CD4-positive, alpha-beta memory T cell (primary cell): ENCODE results near the gene ENG. TPM values are rescaled to one million over a fixed set of nuclear protein-coding genes. Genes with fewer than 3 reads are reported as not detected.
"Not testable (repeated sequence)": the region's sequence is repeated elsewhere in the genome, so short reads cannot be mapped to it uniquely, and the experiment has no call there.

ENCODE experiments used
- CTCF ChIA-PET: fragments of 350-600 bp; sonication (Branson Sonifier 250); formaldehyde crosslinking; loops from one replicate; lab custom pipeline; 2021; ENCODE audit warnings: inconsistent platforms; ENCODE audit not compliant: partially characterized antibody; lab: Charles Lee
- POLR2A ChIA-PET: fragments of 350-600 bp; sonication (Branson Sonifier 250); formaldehyde crosslinking; loops from one replicate; lab custom pipeline; 2021; ENCODE audit not compliant: partially characterized antibody; lab: Charles Lee
- DNase-seq, 5 donors: peaks; one replicate each; pipeline versions ENCODE4 v3.0.0 to v3.0.0-alpha.2; 2020 to 2022; ENCODE audit warnings: mixed read lengths in 1 of 5
- H3K27ac ChIP-seq: one replicate; pipeline ENCODE4 v1.7.0; 2013; ENCODE audit warnings: low read depth, low read length
- H3K27me3 ChIP-seq: 2 replicates; pipeline ENCODE4 v1.7.0; 2013; ENCODE audit warnings: mild to moderate bottlenecking, low read length, moderate library complexity; ENCODE audit not compliant: insufficient read depth
- H3K36me3 ChIP-seq: 2 replicates; pipeline ENCODE4 v1.7.0; 2013; ENCODE audit warnings: mild to moderate bottlenecking, low read length, moderate library complexity; ENCODE audit not compliant: insufficient read depth
- H3K4me1 ChIP-seq: 2 replicates; pipeline ENCODE4 v1.7.0; 2013; ENCODE audit warnings: mild to moderate bottlenecking, low read length, moderate library complexity; ENCODE audit not compliant: insufficient read depth
- H3K4me3 ChIP-seq, 2 donors: one replicate each; pipeline ENCODE4 v1.7.0; 2013; ENCODE audit warnings: low read length in 2 of 2, mild to moderate bottlenecking in 1 of 2
- H3K9me3 ChIP-seq, 2 donors: one replicate each; pipeline ENCODE4 v1.7.0; 2013; ENCODE audit warnings: low read length in 2 of 2, control low read depth in 1 of 2; ENCODE audit not compliant: control insufficient read depth in 1 of 2
- H3K27ac Mint-ChIP-seq, 7 donors: one replicate each; pipeline ENCODE4 v1.8.0; 2020 to 2021; ENCODE audit warnings: mixed read lengths in 7 of 7, mild to moderate bottlenecking in 6 of 7, inconsistent platforms in 3 of 7, moderate library complexity in 3 of 7
- H3K27me3 Mint-ChIP-seq, 2 donors: one replicate each; pipeline ENCODE4 v1.8.0; 2020 to 2021; ENCODE audit warnings: mixed read lengths in 2 of 2
- H3K36me3 Mint-ChIP-seq, 2 donors: one replicate each; pipeline ENCODE4 v1.8.0; 2020 to 2021; ENCODE audit warnings: mixed read lengths in 2 of 2, inconsistent platforms in 1 of 2, mild to moderate bottlenecking in 1 of 2
- H3K4me1 Mint-ChIP-seq, 4 donors: one replicate each; pipeline ENCODE4 v1.8.0; 2020 to 2021; ENCODE audit warnings: mixed read lengths in 4 of 4, mild to moderate bottlenecking in 1 of 4
- H3K4me3 Mint-ChIP-seq, 8 donors: one replicate each; pipeline ENCODE4 v1.8.0; 2020 to 2021; ENCODE audit warnings: mixed read lengths in 8 of 8, mild to moderate bottlenecking in 7 of 8, moderate library complexity in 6 of 8, inconsistent platforms in 3 of 8
- H3K9me3 Mint-ChIP-seq, 8 donors: one replicate each; pipeline ENCODE4 v1.8.0; 2020 to 2021; ENCODE audit warnings: mixed read lengths in 8 of 8, mild to moderate bottlenecking in 5 of 8, inconsistent platforms in 3 of 8, moderate library complexity in 1 of 8
- intact Hi-C: fragments of 100-400 bp; cut with micrococcal nuclease; formaldehyde crosslinking; loops from one replicate; pipeline ENCODE4 v1.15.1; 2023
- polyA plus RNA-seq, 2 donors: library from polyadenylated mRNA; unstranded; fragments of 300-500 nt; fragmentation: Illumina TruSeq; gene quantifications; one replicate each; pipeline ENCODE4 v1.2.3, GENCODE V29; 2021
- total RNA-seq, 2 experiments: library from RNA; stranded (reverse); gene quantifications; one replicate each; pipeline ENCODE4 v1.2.3, GENCODE V29; 2021

Gene ENG
- total and polyA plus RNA-seq, 4 experiments from 2014 or later, result 2.0 to 13.8 (median 8.9) TPM

DNA sequence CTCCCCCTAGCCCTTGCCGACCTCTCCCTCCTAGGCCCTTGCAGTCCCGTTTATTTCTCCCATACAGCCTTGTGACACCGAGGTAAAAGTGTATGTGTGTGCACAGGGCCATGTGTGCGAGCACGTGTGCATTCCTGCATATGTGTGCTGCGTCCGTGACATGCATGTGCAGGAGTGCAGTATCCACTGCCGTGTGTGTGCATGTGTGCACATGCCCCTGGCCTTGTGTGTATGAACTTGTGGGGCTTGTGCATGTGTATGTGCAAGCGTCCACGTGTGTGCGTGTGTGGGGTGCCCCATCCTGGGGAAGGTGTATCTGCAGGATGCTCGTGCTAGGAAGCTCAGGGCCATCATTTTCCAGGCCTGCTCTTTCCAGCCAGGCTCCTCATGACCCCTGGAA lies 16.4 kb upstream of the ENG start:
- POLR2A ChIA-PET, result interaction anchor here (1.7 to 2.0 kb wide), 4 partner anchors 18 to 136 kb away, joined by 4 to 20 read pairs (median 7); partner anchors contain the start of gene TOR2A
- H3K27ac Mint-ChIP-seq, result peak overlapping the region in 2 of 7 donors; percentile 42 to 77
- peaks cover 5% of the 10 kb centered on the region for H3K36me3 ChIP-seq
- no peak overlapping the region for H3K4me3 Mint-ChIP-seq
- no peaks in the 10 kb centered on the region for H3K9me3 ChIP-seq
- CTCF ChIA-PET, result interaction anchor here (1.2 to 5.7 kb wide), 23 partner anchors 11 to 366 kb away, joined by 3 to 47 read pairs (median 11); partner anchors contain the start of genes ENG, SH2D3C, ST6GALNAC4 and ST6GALNAC6
- H3K27ac ChIP-seq, result no peak overlapping the region
- intact Hi-C loops, result loop anchor here (1.0 to 5.0 kb wide), 4 partner anchors 46 to 280 kb away; partner anchors contain the start of genes CDK9, ST6GALNAC4 and TOR2A
- H3K4me1 ChIP-seq, result peaks cover 7% of the 10 kb centered on the region
- H3K36me3 Mint-ChIP-seq, result peaks cover 0 to 6% of the 10 kb centered on the region in 2 donors
- no peaks in the 10 kb centered on the region for H3K27me3 ChIP-seq
- DNase-seq, result no peak
- no peaks in the 10 kb centered on the region for H3K9me3 Mint-ChIP-seq
- no peak overlapping the region for H3K4me3 ChIP-seq
- no peaks in the 10 kb centered on the region for H3K27me3 Mint-ChIP-seq
- H3K4me1 Mint-ChIP-seq, result peaks cover 1 to 6% (median 2%) of the 10 kb centered on the region in 4 donors

- not testable (repeated sequence) for H3K27me3 ChIP-seq, H3K27ac Mint-ChIP-seq, H3K27me3 Mint-ChIP-seq, H3K36me3 Mint-ChIP-seq, H3K4me3 Mint-ChIP-seq, H3K36me3 ChIP-seq, H3K9me3 Mint-ChIP-seq, H3K9me3 ChIP-seq, H3K4me3 ChIP-seq, DNase-seq, H3K27ac ChIP-seq
- CTCF ChIA-PET, result interaction anchor here (0.7 to 5.7 kb wide), 49 partner anchors 8 to 380 kb away, joined by 3 to 47 read pairs (median 6); partner anchors contain the start of genes CDK9, ENG, SH2D3C and ST6GALNAC4
- POLR2A ChIA-PET, result interaction anchor here (0.6 to 2.0 kb wide), 17 partner anchors 9 to 154 kb away, joined by 3 to 27 read pairs (median 3); partner anchors contain the start of genes CDK9, PTRH1, TOR2A and TTC16
- intact Hi-C loops, result loop anchor here (1.0 to 5.0 kb wide), 4 partner anchors 47 to 279 kb away; partner anchors contain the start of genes CDK9, ST6GALNAC4 and TOR2A
- H3K4me1 ChIP-seq, result peaks cover 14% of the 10 kb centered on the region
- peaks cover 9 to 14% (median 10%) of the 10 kb centered on the region in 4 donors for H3K4me1 Mint-ChIP-seq
These were observed 15.7 kb upstream of the ENG start for GRCh38 chr9:127870153-127870491.

DNA sequence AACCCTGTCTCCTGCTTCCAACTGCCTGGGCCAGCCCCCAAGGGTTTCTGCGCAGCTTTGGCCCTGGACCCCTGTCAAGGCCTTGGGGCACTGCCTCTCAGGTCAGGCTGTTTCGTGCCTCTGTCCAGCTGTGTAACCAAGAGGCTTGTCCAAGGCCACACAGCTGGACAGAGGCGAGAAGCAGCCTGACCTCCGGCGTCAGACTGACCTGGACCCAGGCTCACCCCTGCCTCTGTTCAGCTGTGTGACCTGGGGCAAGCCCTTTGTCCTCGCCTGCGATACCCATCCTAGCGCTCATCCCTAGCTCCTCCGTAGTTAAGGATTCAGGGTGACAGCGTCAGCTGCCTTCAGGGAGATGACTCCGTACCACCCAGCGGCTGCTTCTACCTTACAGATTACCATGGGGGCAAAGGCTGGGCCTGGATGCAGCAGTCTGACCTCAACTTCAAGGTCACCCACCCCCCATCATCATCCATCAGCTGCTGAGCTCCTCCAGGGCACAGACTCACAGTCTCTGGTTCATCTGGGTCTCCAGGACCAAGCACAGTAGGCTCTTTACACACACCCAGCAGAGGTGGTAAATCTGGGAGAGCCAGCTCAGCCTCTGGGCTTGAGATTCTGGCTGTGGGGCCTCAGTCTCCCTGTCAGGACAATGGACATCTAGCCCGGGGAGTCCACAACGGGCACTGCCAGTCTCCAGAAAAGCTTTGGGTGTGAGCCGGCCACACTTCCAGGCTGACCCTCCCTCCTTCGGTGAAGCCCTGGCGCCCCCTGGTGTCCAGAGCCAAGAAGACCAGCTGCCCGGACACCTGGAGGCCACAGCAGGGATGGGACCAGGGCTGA lies 15.1 kb upstream of the ENG start:
- ChIA-PET CTCF (interaction anchor here (0.6 to 5.7 kb wide), 54 partner anchors 8 to 381 kb away, joined by 3 to 47 read pairs (median 6); partner anchors contain the start of genes CDK9, CFAP157, ENG and SH2D3C), POLR2A (interaction anchor here (0.6 to 2.0 kb wide), 19 partner anchors 8 to 154 kb away, joined by 3 to 27 read pairs (median 3); partner anchors contain the start of genes CDK9, PTRH1, SH2D3C and TOR2A)
- no peak overlapping the region for H3K4me3 Mint-ChIP-seq
- no peaks in the 10 kb centered on the region for H3K9me3 Mint-ChIP-seq
- peak overlapping the region in 2 of 7 donors; percentile 31 to 53 for H3K27ac Mint-ChIP-seq
- Histone ChIP-seq H3K4me1 (peaks cover 20% of the 10 kb centered on the region), H3K27ac (no peak overlapping the region), H3K4me3 (no peak overlapping the region), H3K36me3 (peaks cover 5% of the 10 kb centered on the region), H3K27me3 (no peaks in the 10 kb centered on the region), H3K9me3 (no peaks in the 10 kb centered on the region)
- no peaks in the 10 kb centered on the region for H3K27me3 Mint-ChIP-seq
- intact Hi-C loops, result loop anchor here (1.0 to 5.0 kb wide), 5 partner anchors 48 to 279 kb away; partner anchors contain the start of genes CDK9, FPGS, ST6GALNAC4 and TOR2A
- H3K4me1 Mint-ChIP-seq, result peaks cover 13 to 20% (median 15%) of the 10 kb centered on the region in 4 donors
- peaks cover 1 to 9% of the 10 kb centered on the region in 2 donors for H3K36me3 Mint-ChIP-seq
- DNase-seq, result peak; percentile 61 to 76 (median 63)

DNA sequence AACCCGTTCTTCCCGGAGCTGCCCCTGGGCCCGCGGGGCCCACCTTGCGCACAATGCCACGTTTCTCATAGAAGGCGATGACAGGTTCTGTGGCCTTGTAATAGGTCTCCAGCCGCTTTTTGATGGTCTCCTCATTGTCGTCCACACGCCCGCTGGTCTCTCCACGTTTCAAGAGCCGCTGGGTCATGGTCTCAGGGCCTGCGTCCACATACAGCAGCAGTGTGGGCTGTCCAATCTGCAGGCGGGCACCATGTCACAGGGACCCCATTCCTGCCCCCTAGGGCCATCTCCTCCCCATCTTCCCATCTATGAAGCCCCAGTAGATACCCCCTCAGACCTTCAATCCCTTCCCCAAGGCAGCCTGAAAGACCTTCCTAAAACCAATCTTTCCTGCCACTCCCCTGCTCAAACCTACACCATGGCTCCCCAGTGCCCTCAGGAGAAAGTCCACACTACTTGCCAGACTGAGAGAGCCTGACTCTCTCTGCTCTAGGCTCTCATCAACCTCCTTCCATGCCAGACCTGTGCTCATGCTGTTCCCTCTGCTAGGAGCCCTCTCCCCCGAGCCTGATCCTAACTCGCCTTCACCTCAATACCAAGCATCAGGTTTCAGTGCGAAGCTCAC lies 13.9 kb upstream of the ENG start:
- Mint-ChIP-seq H3K4me3 (no peak overlapping the region), H3K9me3 (no peaks in the 10 kb centered on the region), H3K4me1 (peaks cover 13 to 20% (median 15%) of the 10 kb centered on the region in 4 donors), H3K27me3 (no peaks in the 10 kb centered on the region), H3K27ac (peak overlapping the region in 2 of 7 donors; percentile 3 to 37), H3K36me3 (peaks cover 1 to 9% of the 10 kb centered on the region in 2 donors)
- intact Hi-C loops, result loop anchor here (5.0 kb wide), 1 partner anchor 66 kb away; the partner anchor contains the start of gene FPGS
- DNase-seq, result no peak
- no peak overlapping the region for H3K27ac ChIP-seq
- no peaks in the 10 kb centered on the region for H3K9me3 ChIP-seq
- H3K4me1 ChIP-seq, result peaks cover 20% of the 10 kb centered on the region
- ChIA-PET POLR2A (interaction anchor here (1.4 to 1.8 kb wide), 2 partner anchors 38 to 128 kb away, joined by 3 to 6 read pairs; no protein-coding TSS in a partner anchor), CTCF (interaction anchor here (1.1 to 5.7 kb wide), 20 partner anchors 9 to 281 kb away, joined by 3 to 47 read pairs (median 12); partner anchors contain the start of genes CDK9, ENG, ST6GALNAC6 and STXBP1)
- no peaks in the 10 kb centered on the region for H3K27me3 ChIP-seq
- peaks cover 5% of the 10 kb centered on the region for H3K36me3 ChIP-seq
- H3K4me3 ChIP-seq, result no peak overlapping the region

DNA sequence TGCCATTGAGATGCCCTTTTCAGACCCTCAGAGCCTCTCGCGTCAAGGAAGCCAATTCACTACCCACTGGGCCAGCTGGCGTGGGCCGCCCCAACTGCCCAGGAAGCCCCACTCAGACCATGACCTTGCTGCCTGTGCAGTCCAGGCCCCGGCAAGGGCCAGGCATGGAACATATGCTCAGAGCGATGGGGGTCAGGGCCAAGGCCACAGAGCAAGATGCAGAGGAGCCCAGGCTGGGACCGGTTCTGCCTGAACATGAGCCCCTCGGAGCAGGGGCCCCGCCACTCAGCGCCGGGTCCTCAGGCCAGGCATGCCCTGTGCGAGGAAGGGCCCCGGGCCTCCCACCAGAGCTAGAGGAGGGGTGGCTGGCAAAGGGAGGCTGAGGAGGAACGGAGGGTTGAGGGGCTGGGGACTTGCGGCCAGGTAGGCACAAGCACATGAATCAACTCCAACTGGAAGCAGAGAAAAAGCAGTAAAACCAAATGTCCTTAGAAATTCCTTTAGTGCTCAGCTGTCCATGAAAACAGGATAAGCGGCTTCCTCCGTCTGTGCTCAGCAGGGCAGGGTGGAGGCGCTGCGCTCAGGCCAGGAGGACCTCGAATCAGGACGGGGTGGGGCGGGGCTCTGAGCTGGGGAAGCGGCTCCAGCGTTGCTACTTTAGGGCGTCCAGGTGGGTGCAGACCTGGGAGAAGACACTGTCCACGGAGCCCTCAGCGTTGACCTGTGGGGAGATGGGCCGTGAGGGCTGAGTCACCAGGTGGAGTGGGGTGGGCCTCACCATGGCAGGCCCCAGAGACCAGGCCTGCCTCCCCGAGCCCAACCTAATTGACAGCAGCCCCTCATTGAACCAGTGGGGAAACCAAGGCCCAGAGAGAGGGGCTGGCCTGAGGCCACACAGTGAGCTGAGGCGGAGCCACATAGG lies 13.2 kb upstream of the ENG start:
- no peaks in the 10 kb centered on the region for H3K9me3 Mint-ChIP-seq
- no peak overlapping the region for H3K4me3 Mint-ChIP-seq
- Histone ChIP-seq H3K27me3 (no peaks in the 10 kb centered on the region), H3K9me3 (no peaks in the 10 kb centered on the region), H3K27ac (no peak overlapping the region), H3K4me1 (peaks cover 26% of the 10 kb centered on the region), H3K4me3 (no peak overlapping the region), H3K36me3 (peaks cover 5% of the 10 kb centered on the region)
- intact Hi-C loops, result loop anchor here (5.0 kb wide), 1 partner anchor 65 kb away; the partner anchor contains the start of gene FPGS
- CTCF ChIA-PET, result interaction anchor here (1.0 to 5.7 kb wide), 7 partner anchors 54 to 280 kb away, joined by 3 to 47 read pairs (median 5); partner anchors contain the start of gene TOR2A
- peaks cover 1 to 9% of the 10 kb centered on the region in 2 donors for H3K36me3 Mint-ChIP-seq
- POLR2A ChIA-PET, result no interaction called here
- no peak for DNase-seq
- no peaks in the 10 kb centered on the region for H3K27me3 Mint-ChIP-seq
- H3K27ac Mint-ChIP-seq, result peak overlapping the region in 1 of 7 donors; percentile 71
- peaks cover 19 to 27% (median 21%) of the 10 kb centered on the region in 4 donors for H3K4me1 Mint-ChIP-seq

DNA sequence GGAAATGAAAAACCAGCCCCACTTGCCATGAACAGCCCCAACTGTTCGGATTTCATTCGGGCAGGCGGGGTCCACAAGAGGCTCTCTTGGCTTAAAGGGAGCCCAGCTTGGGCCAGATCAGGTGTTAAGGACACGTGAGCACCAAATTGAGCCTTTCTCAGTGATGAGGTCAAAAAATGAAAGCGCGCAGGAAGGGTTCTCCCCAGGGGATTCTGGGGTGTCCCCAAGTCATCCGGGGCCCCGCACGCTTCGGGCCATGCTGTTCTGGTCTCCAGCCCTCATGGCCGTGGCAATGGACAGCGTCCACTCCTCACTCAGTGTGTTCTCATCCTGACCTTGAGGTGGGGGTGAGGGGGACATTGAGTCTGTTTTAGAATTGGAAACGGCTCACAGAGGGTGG lies 12.1 kb upstream of the ENG start:
- intact Hi-C loops, result loop anchor here (5.0 kb wide), 1 partner anchor 64 kb away; the partner anchor contains the start of gene FPGS

More for the DNA sequence above, 12.1 kb upstream of the ENG start:
- DNase-seq, result no peak
- H3K9me3 ChIP-seq, result no peaks in the 10 kb centered on the region
- H3K4me1 ChIP-seq, result peaks cover 36% of the 10 kb centered on the region
- H3K27me3 ChIP-seq, result no peaks in the 10 kb centered on the region
- no peak overlapping the region for H3K4me3 ChIP-seq
- peaks cover 5% of the 10 kb centered on the region for H3K36me3 ChIP-seq
- Mint-ChIP-seq H3K4me1 (peaks cover 25 to 38% (median 30%) of the 10 kb centered on the region in 4 donors), H3K27me3 (no peaks in the 10 kb centered on the region), H3K9me3 (no peaks in the 10 kb centered on the region), H3K36me3 (peaks cover 1 to 7% of the 10 kb centered on the region in 2 donors), H3K27ac (peak overlapping the region in 3 of 7 donors; percentile 10 to 85 (median 10)), H3K4me3 (no peak overlapping the region)
- CTCF ChIA-PET, result interaction anchor here (1.1 to 5.7 kb wide), 4 partner anchors 11 to 132 kb away, joined by 3 to 43 read pairs (median 4); partner anchors contain the start of gene TOR2A
- POLR2A ChIA-PET, result interaction anchor here (2.0 to 2.1 kb wide), 2 partner anchors 32 to 81 kb away, joined by 5 to 9 read pairs; partner anchors contain the start of gene CDK9
- H3K27ac ChIP-seq, result no peak overlapping the region
